ENCODE data around the gene TMEM132D. TPM values are rescaled to one million over a fixed set of nuclear protein-coding genes. Genes with fewer than 3 reads are reported as not detected.

Gene TMEM132D
- polyA plus RNA-seq, 4 donors = 0.10 to 0.21 TPM; not detected in 2

GRCh38 chr12:129527506-129527905, 376.3 kb downstream of the TMEM132D start:
- no peak for FAIRE-seq
- Histone ChIP-seq H3K9me3 (ENCODE audit: control insufficient read depth in 2 of 2, insufficient read depth in 1 of 2, low read depth in 1 of 2, low read length in 1 of 2) (no peaks in the 10 kb centered on the region), H3K4me3 (ENCODE audit: low read depth in 1 of 3, low read length in 3 of 3) (no peak overlapping the region), H3K4me1 (ENCODE audit: control insufficient read depth in 3 of 3, insufficient read depth in 2 of 3, low read depth in 1 of 3, low read length in 2 of 3) (peaks cover 0 to 6% (median 0%) of the 10 kb centered on the region in 3 donors), H3K27ac (ENCODE audit: low read depth in 1 of 3, low read length in 2 of 3) (no peak overlapping the region), H3K36me3 (ENCODE audit: control insufficient read depth in 3 of 3, insufficient read depth in 2 of 3, low read depth in 1 of 3, low read length in 3 of 3) (no peaks in the 10 kb centered on the region), H3K27me3 (ENCODE audit: control insufficient read depth in 3 of 3, insufficient read depth in 3 of 3, low read length in 3 of 3) (no peaks in the 10 kb centered on the region)
- DNase-seq = no peak
- WGBS, 3 donors = 65 to 82% (median 73%) methylated on average over 3 of the region's 3 CpGs

GRCh38 chr12:129523621-129524020, 380.2 kb downstream of the TMEM132D start:
- no peak overlapping the region for H3K4me3 ChIP-seq (ENCODE audit: low read depth in 1 of 3, low read length in 3 of 3)
- no peak for DNase-seq
- H3K36me3 ChIP-seq (ENCODE audit: control insufficient read depth in 3 of 3, insufficient read depth in 2 of 3, low read depth in 1 of 3, low read length in 3 of 3) = no peaks in the 10 kb centered on the region
- H3K27ac ChIP-seq (ENCODE audit: low read depth in 1 of 3, low read length in 2 of 3) = no peak overlapping the region
- H3K27me3 ChIP-seq (ENCODE audit: control insufficient read depth in 3 of 3, insufficient read depth in 3 of 3, low read length in 3 of 3) = no peaks in the 10 kb centered on the region
- no peaks in the 10 kb centered on the region for H3K4me1 ChIP-seq (ENCODE audit: control insufficient read depth in 3 of 3, insufficient read depth in 2 of 3, low read depth in 1 of 3, low read length in 2 of 3)
- FAIRE-seq = no peak
- WGBS, 3 donors = 78 to 88% (median 81%) methylated on average over 2 of the region's 2 CpGs
- no peaks in the 10 kb centered on the region for H3K9me3 ChIP-seq (ENCODE audit: control insufficient read depth in 2 of 2, insufficient read depth in 1 of 2, low read depth in 1 of 2, low read length in 1 of 2)

GRCh38 chr12:129520739-129521138, 383.1 kb downstream of the TMEM132D start:
- FAIRE-seq = no peak
- Histone ChIP-seq H3K27me3 (ENCODE audit: control insufficient read depth in 3 of 3, insufficient read depth in 3 of 3, low read length in 3 of 3) (no peaks in the 10 kb centered on the region), H3K9me3 (ENCODE audit: control insufficient read depth in 2 of 2, insufficient read depth in 1 of 2, low read depth in 1 of 2, low read length in 1 of 2) (peaks cover 0 to 7% of the 10 kb centered on the region in 2 donors)

GRCh38 chr12:129503802-129504201, 400.0 kb downstream of the TMEM132D start:
- 89 to 98% (median 91%) methylated on average over 1 of the region's 1 CpG for WGBS, 3 donors

More at GRCh38 chr12:129520739-129521138, 383.1 kb downstream of the TMEM132D start:
- 66 to 100% (median 83%) methylated on average over 1 of the region's 1 CpG for WGBS, 3 donors
- Histone ChIP-seq H3K4me1 (ENCODE audit: control insufficient read depth in 3 of 3, insufficient read depth in 2 of 3, low read depth in 1 of 3, low read length in 2 of 3) (no peaks in the 10 kb centered on the region), H3K27ac (ENCODE audit: low read depth in 1 of 3, low read length in 2 of 3) (no peak overlapping the region), H3K4me3 (ENCODE audit: low read depth in 1 of 3, low read length in 3 of 3) (no peak overlapping the region), H3K36me3 (ENCODE audit: control insufficient read depth in 3 of 3, insufficient read depth in 2 of 3, low read depth in 1 of 3, low read length in 3 of 3) (no peaks in the 10 kb centered on the region)
- no peak for DNase-seq

GRCh38 chr12:129496226-129496625, 407.6 kb downstream of the TMEM132D start:
- no peak for FAIRE-seq
- 68 to 76% (median 71%) methylated on average over 6 of the region's 6 CpGs for WGBS, 3 donors

More at GRCh38 chr12:129503802-129504201, 400.0 kb downstream of the TMEM132D start:
- no peak for FAIRE-seq
- H3K36me3 ChIP-seq (ENCODE audit: control insufficient read depth in 3 of 3, insufficient read depth in 2 of 3, low read depth in 1 of 3, low read length in 3 of 3) = no peaks in the 10 kb centered on the region
- H3K4me1 ChIP-seq (ENCODE audit: control insufficient read depth in 3 of 3, insufficient read depth in 2 of 3, low read depth in 1 of 3, low read length in 2 of 3) = no peaks in the 10 kb centered on the region
- H3K27ac ChIP-seq (ENCODE audit: low read depth in 1 of 3, low read length in 2 of 3) = no peak overlapping the region
- DNase-seq = no peak
- no peak overlapping the region for H3K4me3 ChIP-seq (ENCODE audit: low read depth in 1 of 3, low read length in 3 of 3)
- no peaks in the 10 kb centered on the region for H3K27me3 ChIP-seq (ENCODE audit: control insufficient read depth in 3 of 3, insufficient read depth in 3 of 3, low read length in 3 of 3)
- no peaks in the 10 kb centered on the region for H3K9me3 ChIP-seq (ENCODE audit: control insufficient read depth in 2 of 2, insufficient read depth in 1 of 2, low read depth in 1 of 2, low read length in 1 of 2)

GRCh38 chr12:129494766-129495165, 409.1 kb downstream of the TMEM132D start:
- Histone ChIP-seq H3K27me3 (ENCODE audit: control insufficient read depth in 3 of 3, insufficient read depth in 3 of 3, low read length in 3 of 3) (no peaks in the 10 kb centered on the region), H3K9me3 (ENCODE audit: control insufficient read depth in 2 of 2, insufficient read depth in 1 of 2, low read depth in 1 of 2, low read length in 1 of 2) (peaks cover 0 to 7% of the 10 kb centered on the region in 2 donors), H3K36me3 (ENCODE audit: control insufficient read depth in 3 of 3, insufficient read depth in 2 of 3, low read depth in 1 of 3, low read length in 3 of 3) (no peaks in the 10 kb centered on the region), H3K4me3 (ENCODE audit: low read depth in 1 of 3, low read length in 3 of 3) (no peak overlapping the region), H3K4me1 (ENCODE audit: control insufficient read depth in 3 of 3, insufficient read depth in 2 of 3, low read depth in 1 of 3, low read length in 2 of 3) (no peaks in the 10 kb centered on the region), H3K27ac (ENCODE audit: low read depth in 1 of 3, low read length in 2 of 3) (no peak overlapping the region)
- FAIRE-seq = no peak
- no peak for DNase-seq
- WGBS, 3 donors = 81 to 96% (median 87%) methylated on average over 2 of the region's 2 CpGs

More at GRCh38 chr12:129496226-129496625, 407.6 kb downstream of the TMEM132D start:
- Histone ChIP-seq H3K27ac (ENCODE audit: low read depth in 1 of 3, low read length in 2 of 3) (no peak overlapping the region), H3K4me1 (ENCODE audit: control insufficient read depth in 3 of 3, insufficient read depth in 2 of 3, low read depth in 1 of 3, low read length in 2 of 3) (no peaks in the 10 kb centered on the region), H3K9me3 (ENCODE audit: control insufficient read depth in 2 of 2, insufficient read depth in 1 of 2, low read depth in 1 of 2, low read length in 1 of 2) (peaks cover 0 to 2% of the 10 kb centered on the region in 2 donors), H3K36me3 (ENCODE audit: control insufficient read depth in 3 of 3, insufficient read depth in 2 of 3, low read depth in 1 of 3, low read length in 3 of 3) (no peaks in the 10 kb centered on the region), H3K4me3 (ENCODE audit: low read depth in 1 of 3, low read length in 3 of 3) (no peak overlapping the region), H3K27me3 (ENCODE audit: control insufficient read depth in 3 of 3, insufficient read depth in 3 of 3, low read length in 3 of 3) (no peaks in the 10 kb centered on the region)
- DNase-seq = no peak

- DNase-seq (no peak), FAIRE-seq (no peak)
- Histone ChIP-seq H3K4me1 (ENCODE audit: control insufficient read depth in 3 of 3, insufficient read depth in 2 of 3, low read depth in 1 of 3, low read length in 2 of 3) (no peaks in the 10 kb centered on the region), H3K9me3 (ENCODE audit: control insufficient read depth in 2 of 2, insufficient read depth in 1 of 2, low read depth in 1 of 2, low read length in 1 of 2) (peaks cover 0 to 7% of the 10 kb centered on the region in 2 donors), H3K27me3 (ENCODE audit: control insufficient read depth in 3 of 3, insufficient read depth in 3 of 3, low read length in 3 of 3) (no peaks in the 10 kb centered on the region), H3K27ac (ENCODE audit: low read depth in 1 of 3, low read length in 2 of 3) (no peak overlapping the region), H3K4me3 (ENCODE audit: low read depth in 1 of 3, low read length in 3 of 3) (no peak overlapping the region), H3K36me3 (ENCODE audit: control insufficient read depth in 3 of 3, insufficient read depth in 2 of 3, low read depth in 1 of 3, low read length in 3 of 3) (no peaks in the 10 kb centered on the region)
- 57 to 63% (median 61%) methylated on average over 2 of the region's 2 CpGs for WGBS, 3 donors
Observed at GRCh38 chr12:129494260-129494659, 409.6 kb downstream of the TMEM132D start.

- Histone ChIP-seq H3K27me3 (ENCODE audit: control insufficient read depth in 3 of 3, insufficient read depth in 3 of 3, low read length in 3 of 3) (no peaks in the 10 kb centered on the region), H3K36me3 (ENCODE audit: control insufficient read depth in 3 of 3, insufficient read depth in 2 of 3, low read depth in 1 of 3, low read length in 3 of 3) (no peaks in the 10 kb centered on the region), H3K27ac (ENCODE audit: low read depth in 1 of 3, low read length in 2 of 3) (no peak overlapping the region), H3K4me3 (ENCODE audit: low read depth in 1 of 3, low read length in 3 of 3) (no peak overlapping the region), H3K9me3 (ENCODE audit: control insufficient read depth in 2 of 2, insufficient read depth in 1 of 2, low read depth in 1 of 2, low read length in 1 of 2) (peaks cover 0 to 7% of the 10 kb centered on the region in 2 donors), H3K4me1 (ENCODE audit: control insufficient read depth in 3 of 3, insufficient read depth in 2 of 3, low read depth in 1 of 3, low read length in 2 of 3) (no peaks in the 10 kb centered on the region)
- 83 to 93% (median 85%) methylated on average over 1 of the region's 1 CpG for WGBS, 3 donors
- FAIRE-seq (no peak), DNase-seq (no peak)
Observed at GRCh38 chr12:129489100-129489676, 414.6 kb downstream of the TMEM132D start.

GRCh38 chr12:129486931-129487330, 416.9 kb downstream of the TMEM132D start:
- DNase-seq (no peak), FAIRE-seq (no peak)
- Histone ChIP-seq H3K27ac (ENCODE audit: low read depth in 1 of 3, low read length in 2 of 3) (no peak overlapping the region), H3K36me3 (ENCODE audit: control insufficient read depth in 3 of 3, insufficient read depth in 2 of 3, low read depth in 1 of 3, low read length in 3 of 3) (no peaks in the 10 kb centered on the region), H3K4me1 (ENCODE audit: control insufficient read depth in 3 of 3, insufficient read depth in 2 of 3, low read depth in 1 of 3, low read length in 2 of 3) (no peaks in the 10 kb centered on the region), H3K27me3 (ENCODE audit: control insufficient read depth in 3 of 3, insufficient read depth in 3 of 3, low read length in 3 of 3) (no peaks in the 10 kb centered on the region), H3K9me3 (ENCODE audit: control insufficient read depth in 2 of 2, insufficient read depth in 1 of 2, low read depth in 1 of 2, low read length in 1 of 2) (peaks cover 0 to 7% of the 10 kb centered on the region in 2 donors), H3K4me3 (ENCODE audit: low read depth in 1 of 3, low read length in 3 of 3) (no peak overlapping the region)
- 85 to 88% (median 88%) methylated on average over 8 of the region's 8 CpGs for WGBS, 3 donors
